Loucy (cell line): ENCODE data around the gene PLEKHM2.

Experiments
- H2AFZ ChIP-seq: fragments of 200-600 bp; sonication (generic); 2 replicates; pipeline ENCODE4 v1.6.0; 2016; ENCODE audit warnings: antibody characterized with exemption, mild to moderate bottlenecking, low read length, moderate library complexity
- H3F3A ChIP-seq: fragments of 200-600 bp; 2 replicates; pipeline ENCODE4 v1.6.0; 2016; ENCODE audit warnings: antibody characterized with exemption, low read depth, mild to moderate bottlenecking
- H3K27me3 ChIP-seq: fragments of 200-600 bp; sonication (generic); 2 replicates; pipeline ENCODE4 v1.6.1; 2014; ENCODE audit warnings: low read length, mild to moderate bottlenecking; ENCODE audit not compliant: insufficient read depth, poor library complexity, severe bottlenecking
- H3K36me3 ChIP-seq: fragments of 200-600 bp; sonication (generic); 2 replicates; pipeline ENCODE4 v1.6.1; 2016; ENCODE audit warnings: low read length; ENCODE audit not compliant: insufficient read depth
- H3K4me1 ChIP-seq: fragments of 200-600 bp; sonication (generic); 2 replicates; pipeline ENCODE4 v1.5.1; 2014; ENCODE audit warnings: low read length, mild to moderate bottlenecking; ENCODE audit not compliant: insufficient read depth, poor library complexity, severe bottlenecking
- H3K4me2 ChIP-seq: fragments of 200-600 bp; sonication (generic); 2 replicates; pipeline ENCODE4 v1.6.0; 2014; ENCODE audit warnings: antibody characterized with exemption, low read length, low read depth, mild to moderate bottlenecking; ENCODE audit not compliant: poor library complexity, severe bottlenecking
- H3K4me3 ChIP-seq: fragments of 200-600 bp; sonication (generic); 2 replicates; pipeline ENCODE4 v1.5.1; 2014; ENCODE audit warnings: low read length, mild to moderate bottlenecking, mixed read lengths; ENCODE audit not compliant: poor library complexity, severe bottlenecking
- H3K79me2 ChIP-seq: fragments of 200-600 bp; sonication (generic); 2 replicates; pipeline ENCODE4 v1.6.1; 2014; ENCODE audit warnings: low read length; ENCODE audit not compliant: insufficient read depth
- H3K9ac ChIP-seq: fragments of 200-600 bp; sonication (generic); 2 replicates; pipeline ENCODE4 v1.6.0; 2014; ENCODE audit warnings: mild to moderate bottlenecking, low read depth, low read length, moderate library complexity; ENCODE audit not compliant: poor library complexity, severe bottlenecking
- H3K9me2 ChIP-seq: fragments of 200-600 bp; sonication (generic); replicated peaks from 2 replicates; pipeline ENCODE4 v1.6.1; 2016; ENCODE audit warnings: low read depth, low read length, mixed read lengths
- H3K9me3 ChIP-seq: fragments of 200-600 bp; sonication (generic); 2 replicates; pipeline ENCODE4 v1.6.1; 2014; ENCODE audit warnings: mild to moderate bottlenecking, antibody characterized with exemption, low read length, low read depth; ENCODE audit not compliant: insufficient read depth
- H4K20me1 ChIP-seq: fragments of 200-600 bp; sonication (generic); 2 replicates; pipeline ENCODE4 v1.6.0; 2014; ENCODE audit warnings: antibody characterized with exemption, low read length, mild to moderate bottlenecking; ENCODE audit not compliant: insufficient read depth, poor library complexity, severe bottlenecking
- CTCF ChIP-seq: fragments of 200-600 bp; sonication (generic); conservative IDR thresholded peaks from 2 replicates; pipeline ENCODE4 v1.5.1; 2014; ENCODE audit warnings: mild to moderate bottlenecking, antibody characterized with exemption, low read length
- EZH2phosphoT487 ChIP-seq: fragments of 200-600 bp; IDR thresholded peaks from 2 replicates; pipeline ENCODE4 v1.6.1; 2018; ENCODE audit warnings: antibody characterized with exemption, mild to moderate bottlenecking, moderate library complexity, borderline replicate concordance

PLEKHM2 gene

GRCh38 chr1:15719381-15720120, 35.4 kb downstream of the PLEKHM2 start:
- Histone ChIP-seq H3K79me2 (no peaks in the 10 kb centered on the region), H4K20me1 (no peaks in the 10 kb centered on the region), H3K4me2 (no peak overlapping the region), H3K9me3 (no peaks in the 10 kb centered on the region), H3K27me3 (no peaks in the 10 kb centered on the region), H2AFZ (no peak overlapping the region), H3K9ac (no peak overlapping the region), H3F3A (no peaks in the 10 kb centered on the region), H3K4me1 (no peaks in the 10 kb centered on the region), H3K4me3 (no peak overlapping the region), H3K9me2 (no peaks in the 10 kb centered on the region), H3K36me3 (peaks cover 61% of the 10 kb centered on the region; the same call in 1 of the 2 replicates)
- TF ChIP-seq CTCF (no peak), EZH2phosphoT487 (no peak)

DNA sequence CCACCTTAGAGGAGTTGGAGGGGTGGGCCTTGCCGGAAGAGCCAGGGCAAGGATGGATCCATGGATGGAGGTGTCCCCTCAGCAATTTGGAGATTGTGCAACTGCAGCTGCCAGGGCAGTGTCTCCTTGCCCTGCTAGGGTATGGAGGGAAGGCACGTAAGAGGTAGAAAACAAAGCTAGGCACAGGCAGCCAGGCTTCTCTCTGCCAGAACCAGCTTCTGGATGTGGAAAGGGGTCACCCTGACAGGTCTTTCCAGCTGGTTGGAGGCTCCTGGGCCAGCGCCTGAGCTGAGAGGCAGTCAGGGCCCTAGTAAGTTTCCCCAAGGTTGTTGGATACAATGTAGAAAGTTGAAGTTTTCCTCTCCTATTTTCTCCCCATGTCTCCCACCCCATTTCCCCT, 36.7 kb downstream of the PLEKHM2 start:
- no peaks in the 10 kb centered on the region for H3K79me2 ChIP-seq
- no peak for TF ChIP-seq EZH2phosphoT487
- no peak for TF ChIP-seq CTCF

DNA sequence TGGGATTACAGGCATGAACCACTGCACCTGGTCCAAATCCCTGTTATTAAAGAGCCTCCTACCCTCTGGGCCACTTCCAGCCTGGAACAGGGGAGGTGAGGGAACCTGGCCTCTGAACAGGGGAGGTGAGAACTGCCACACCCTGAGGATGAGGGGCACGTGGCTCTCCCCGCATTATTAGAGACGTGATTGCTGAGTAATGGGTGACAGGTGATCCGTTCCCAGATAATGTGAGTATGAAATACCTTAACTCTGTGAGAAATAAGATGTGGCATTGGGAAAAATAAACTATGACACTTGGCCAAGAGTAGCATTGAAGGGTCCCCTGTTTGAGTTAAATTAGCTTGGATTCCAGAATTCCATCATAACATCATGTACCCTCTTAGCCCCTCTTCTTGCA, 38.3 kb downstream of the PLEKHM2 start:
- no peaks in the 10 kb centered on the region for H3K79me2 ChIP-seq
- peaks cover 72% of the 10 kb centered on the region; the same call in 1 of the 2 replicates for H3K36me3 ChIP-seq
- no peaks in the 10 kb centered on the region for H3F3A ChIP-seq
- H3K9me3 ChIP-seq = no peaks in the 10 kb centered on the region
- TF ChIP-seq EZH2phosphoT487 (no peak), CTCF (no peak)
- H3K9ac ChIP-seq = no peak overlapping the region
- H3K27me3 ChIP-seq = no peaks in the 10 kb centered on the region
- no peak overlapping the region for H3K4me3 ChIP-seq
- no peak overlapping the region for H2AFZ ChIP-seq
- no peaks in the 10 kb centered on the region for H3K4me1 ChIP-seq
- H4K20me1 ChIP-seq = no peaks in the 10 kb centered on the region
- H3K9me2 ChIP-seq = no peaks in the 10 kb centered on the region
- H3K4me2 ChIP-seq = no peak overlapping the region

More for the DNA sequence above, 36.7 kb downstream of the PLEKHM2 start:
- Histone ChIP-seq H3K9me3 (no peaks in the 10 kb centered on the region), H3K36me3 (peaks cover 71% of the 10 kb centered on the region; the same call in 1 of the 2 replicates), H2AFZ (no peak overlapping the region), H3F3A (no peaks in the 10 kb centered on the region), H3K9ac (no peak overlapping the region), H3K4me2 (no peak overlapping the region), H3K27me3 (no peaks in the 10 kb centered on the region), H3K4me1 (no peaks in the 10 kb centered on the region), H3K4me3 (no peak overlapping the region), H4K20me1 (no peaks in the 10 kb centered on the region), H3K9me2 (no peaks in the 10 kb centered on the region)
